ENCODE results near the gene CEND1.

CEND1 gene

GRCh38 chr11:812390-812789 lies 22.5 kb upstream of the CEND1 start:
- H3K4me1 ChIP-seq (ENCODE audit: control insufficient read depth in 1 of 2, insufficient read depth in 1 of 2, low read depth in 1 of 2, low read length in 1 of 2): peaks cover 27 to 31% of the 10 kb centered on the region in 2 experiments
- H3K27ac ChIP-seq: no peak overlapping the region
- no peak overlapping the region for H3K4me3 ChIP-seq (ENCODE audit: low read depth in 1 of 2, low read length in 1 of 2)
- no peaks in the 10 kb centered on the region for H3K9me3 ChIP-seq
- no peak for TF ChIP-seq CTCF (IDR thresholded peaks at IDR 0.05)
- peaks cover 19% of the 10 kb centered on the region for H3K36me3 ChIP-seq
- H3K27me3 ChIP-seq: no peaks in the 10 kb centered on the region

GRCh38 chr11:811446-812245 lies 21.8 kb upstream of the CEND1 start:
- Histone ChIP-seq H3K27me3 (no peaks in the 10 kb centered on the region), H3K4me3 (ENCODE audit: low read depth in 1 of 2, low read length in 1 of 2) (no peak overlapping the region), H3K36me3 (peaks cover 19% of the 10 kb centered on the region), H3K4me1 (ENCODE audit: control insufficient read depth in 1 of 2, insufficient read depth in 1 of 2, low read depth in 1 of 2, low read length in 1 of 2) (peaks cover 27 to 31% of the 10 kb centered on the region in 2 experiments), H3K9me3 (no peaks in the 10 kb centered on the region), H3K27ac (no peak overlapping the region)
- TF ChIP-seq CTCF (IDR thresholded peaks at IDR 0.05): no peak

GRCh38 chr11:810040-810567 lies 20.2 kb upstream of the CEND1 start:
- no peaks in the 10 kb centered on the region for H3K27me3 ChIP-seq
- H3K36me3 ChIP-seq: peaks cover 19% of the 10 kb centered on the region
- peaks cover 33 to 37% of the 10 kb centered on the region in 2 experiments for H3K4me1 ChIP-seq (ENCODE audit: control insufficient read depth in 1 of 2, insufficient read depth in 1 of 2, low read depth in 1 of 2, low read length in 1 of 2)
- H3K4me3 ChIP-seq (ENCODE audit: low read depth in 1 of 2, low read length in 1 of 2): peak overlapping the region; percentile 59 to 98
- TF ChIP-seq CTCF (IDR thresholded peaks at IDR 0.05): no peak
- H3K27ac ChIP-seq: peak overlapping the region; percentile 93
- no peaks in the 10 kb centered on the region for H3K9me3 ChIP-seq

GRCh38 chr11:809287-810039 lies 19.6 kb upstream of the CEND1 start, which contains the start of gene RPLP2:
Gene RPLP2 (plus strand): TSS chr11:809967. CDS start chr11:810235, 268 bp downstream.
- Histone ChIP-seq H3K27ac (peak within 1 kb of the TSS; percentile 93), H3K36me3 (peaks cover 19% of the 10 kb centered on the region), H3K27me3 (no peaks in the 10 kb centered on the region), H3K4me1 (ENCODE audit: control insufficient read depth in 1 of 2, insufficient read depth in 1 of 2, low read depth in 1 of 2, low read length in 1 of 2) (peaks cover 38 to 43% of the 10 kb centered on the region in 2 experiments), H3K9me3 (no peaks in the 10 kb centered on the region), H3K4me3 (ENCODE audit: low read depth in 1 of 2, low read length in 1 of 2) (peak within 1 kb of the TSS; percentile 59 to 98)
- peak; percentile 46 for TF ChIP-seq CTCF (IDR thresholded peaks at IDR 0.05)

GRCh38 chr11:808427-809286 lies 18.8 kb upstream of the CEND1 start:
- H3K4me1 ChIP-seq (ENCODE audit: control insufficient read depth in 1 of 2, insufficient read depth in 1 of 2, low read depth in 1 of 2, low read length in 1 of 2): peaks cover 46 to 51% of the 10 kb centered on the region in 2 experiments
- no peak for TF ChIP-seq CTCF (IDR thresholded peaks at IDR 0.05)

More at GRCh38 chr11:808427-809286, 18.8 kb upstream of the CEND1 start:
- Histone ChIP-seq H3K9me3 (no peaks in the 10 kb centered on the region), H3K27ac (peak overlapping the region; percentile 93), H3K27me3 (no peaks in the 10 kb centered on the region), H3K36me3 (peaks cover 19% of the 10 kb centered on the region), H3K4me3 (ENCODE audit: low read depth in 1 of 2, low read length in 1 of 2) (peak overlapping the region; percentile 59 to 98)

Data from neutrophil (primary cell).